Measurements from ENCODE around the gene IDH3G. TPM values are rescaled to one million over a fixed set of nuclear protein-coding genes. Genes with fewer than 3 reads are reported as not detected.

The IDH3G gene
- total RNA-seq, 4 donors from 2014 or later = 60.7 to 67.8 (median 64.1) TPM

GRCh38 chrX:153803211-153804099 lies 9.3 kb upstream of the IDH3G start:
- TF ChIP-seq POLR2A (IDR thresholded peaks at IDR 0.05) (no peak), CTCF (IDR thresholded peaks at IDR 0.05) (no peak)
- Histone ChIP-seq H3K4me1 (peaks cover 0 to 26% (median 3%) of the 10 kb centered on the region in 3 donors), H3K9me3 (no peaks in the 10 kb centered on the region), H3K27ac (no peak overlapping the region), H3K4me3 (no peak overlapping the region), H3K27me3 (no peaks in the 10 kb centered on the region), H3K36me3 (peaks cover 0 to 9% (median 0%) of the 10 kb centered on the region in 3 donors)
- DNase-seq = no peak
- intact Hi-C loops (cut with DNase I) = no loop called here
- 60 to 97% methylated on average over 1 to 32 of the region's 87 CpGs for WGBS, 2 donors

- intact Hi-C loops (cut with DNase I) = no loop called here
- Histone ChIP-seq H3K36me3 (peaks cover 0 to 17% (median 2%) of the 10 kb centered on the region in 3 donors), H3K4me1 (peaks cover 0 to 26% (median 3%) of the 10 kb centered on the region in 3 donors), H3K27me3 (no peaks in the 10 kb centered on the region), H3K27ac (no peak overlapping the region), H3K4me3 (no peak overlapping the region), H3K9me3 (no peaks in the 10 kb centered on the region)
- no peak for DNase-seq
- 45 to 77% methylated on average over 8 to 14 of the region's 14 CpGs for WGBS, 2 donors
- TF ChIP-seq POLR2A (IDR thresholded peaks at IDR 0.05) = no peak
- no peak for TF ChIP-seq CTCF (IDR thresholded peaks at IDR 0.05)
Observed at GRCh38 chrX:153802513-153803045, 8.4 kb upstream of the IDH3G start.

- TF ChIP-seq CTCF (IDR thresholded peaks at IDR 0.05) = no peak
- no peak for TF ChIP-seq POLR2A (IDR thresholded peaks at IDR 0.05)
- H3K27me3 ChIP-seq = no peaks in the 10 kb centered on the region
- peaks cover 0 to 18% (median 0%) of the 10 kb centered on the region in 3 donors for H3K4me1 ChIP-seq
- 80% methylated on average over 2 of the region's 8 CpGs; no CpG with 5 or more reads in 1 of the 2 donors for WGBS, 2 donors
- no peak overlapping the region for H3K27ac ChIP-seq
- intact Hi-C loops (cut with DNase I) = no loop called here
- H3K36me3 ChIP-seq = peaks cover 0 to 26% (median 5%) of the 10 kb centered on the region in 3 donors
- H3K4me3 ChIP-seq = no peak overlapping the region
- DNase-seq = no peak
- no peaks in the 10 kb centered on the region for H3K9me3 ChIP-seq
Observed at GRCh38 chrX:153801669-153802068, 7.5 kb upstream of the IDH3G start.

- H3K4me1 ChIP-seq = peaks cover 2 to 18% (median 5%) of the 10 kb centered on the region in 3 donors
- no peak for DNase-seq
- H3K4me3 ChIP-seq = no peak overlapping the region
- H3K36me3 ChIP-seq = peaks cover 0 to 35% (median 5%) of the 10 kb centered on the region in 3 donors
- H3K9me3 ChIP-seq = no peaks in the 10 kb centered on the region
- no peak overlapping the region for H3K27ac ChIP-seq
- H3K27me3 ChIP-seq = no peaks in the 10 kb centered on the region
- WGBS, 2 donors = 66% methylated on average over 7 of the region's 7 CpGs; no CpG with 5 or more reads in 1 of the 2 donors
- intact Hi-C loops (cut with DNase I) = no loop called here
- TF ChIP-seq POLR2A (IDR thresholded peaks at IDR 0.05) (no peak), CTCF (IDR thresholded peaks at IDR 0.05) (no peak)
Observed at GRCh38 chrX:153800746-153801145, 6.6 kb upstream of the IDH3G start.

- Histone ChIP-seq H3K4me1 (peaks cover 7 to 19% (median 10%) of the 10 kb centered on the region in 3 donors), H3K27me3 (no peaks in the 10 kb centered on the region), H3K4me3 (no peak overlapping the region), H3K9me3 (no peaks in the 10 kb centered on the region), H3K27ac (no peak overlapping the region), H3K36me3 (peaks cover 0 to 35% (median 5%) of the 10 kb centered on the region in 3 donors)
- TF ChIP-seq POLR2A (IDR thresholded peaks at IDR 0.05) (no peak), CTCF (IDR thresholded peaks at IDR 0.05) (no peak)
- no peak for DNase-seq
- intact Hi-C loops (cut with DNase I) = no loop called here
- WGBS, 2 donors = 77% methylated on average over 4 of the region's 16 CpGs; no CpG with 5 or more reads in 1 of the 2 donors
Observed at GRCh38 chrX:153800177-153800722, 6.1 kb upstream of the IDH3G start.
